Kidney epithelial cell (primary cell): ENCODE data around the gene MTUS2. TPM values are rescaled to one million over a fixed set of nuclear protein-coding genes. Genes with fewer than 3 reads are reported as not detected.

Source experiments
- DNase-seq: peaks from one replicate; pipeline ENCODE4 v3.0.0-alpha.2; 2010; ENCODE audit warnings: low read depth
- H3K27me3 ChIP-seq: 2 replicates; pipeline ENCODE4 v1.6.0; 2011; ENCODE audit warnings: low read length; ENCODE audit not compliant: control insufficient read depth, insufficient read depth
- H3K36me3 ChIP-seq: 2 replicates; pipeline ENCODE4 v1.5.1; 2011; ENCODE audit warnings: low read length; ENCODE audit not compliant: control insufficient read depth, insufficient read depth
- H3K4me3 ChIP-seq: 2 replicates; pipeline ENCODE4 v1.5.1; 2011; ENCODE audit warnings: low read depth, mild to moderate bottlenecking, control low read depth, low read length
- total RNA-seq: library from RNA; depleted of rRNA; stranded (reverse); fragments of >200 nt; gene quantifications from 2 replicates; pipeline ENCODE4 v1.2.3, GENCODE V29; 2015
- TF ChIP-seq, protein P1 (sequence below): IDR thresholded peaks from 2 replicates; pipeline ENCODE4 v1.5.1; 2011; ENCODE audit warnings: mild to moderate bottlenecking, moderate library complexity, low read length, control low read depth, inconsistent platforms; ENCODE audit not compliant: insufficient read depth, poor library complexity, severe bottlenecking

MTUS2 gene
- total RNA-seq, 1 donor from 2014 or later, result 0.25 TPM

DNA sequence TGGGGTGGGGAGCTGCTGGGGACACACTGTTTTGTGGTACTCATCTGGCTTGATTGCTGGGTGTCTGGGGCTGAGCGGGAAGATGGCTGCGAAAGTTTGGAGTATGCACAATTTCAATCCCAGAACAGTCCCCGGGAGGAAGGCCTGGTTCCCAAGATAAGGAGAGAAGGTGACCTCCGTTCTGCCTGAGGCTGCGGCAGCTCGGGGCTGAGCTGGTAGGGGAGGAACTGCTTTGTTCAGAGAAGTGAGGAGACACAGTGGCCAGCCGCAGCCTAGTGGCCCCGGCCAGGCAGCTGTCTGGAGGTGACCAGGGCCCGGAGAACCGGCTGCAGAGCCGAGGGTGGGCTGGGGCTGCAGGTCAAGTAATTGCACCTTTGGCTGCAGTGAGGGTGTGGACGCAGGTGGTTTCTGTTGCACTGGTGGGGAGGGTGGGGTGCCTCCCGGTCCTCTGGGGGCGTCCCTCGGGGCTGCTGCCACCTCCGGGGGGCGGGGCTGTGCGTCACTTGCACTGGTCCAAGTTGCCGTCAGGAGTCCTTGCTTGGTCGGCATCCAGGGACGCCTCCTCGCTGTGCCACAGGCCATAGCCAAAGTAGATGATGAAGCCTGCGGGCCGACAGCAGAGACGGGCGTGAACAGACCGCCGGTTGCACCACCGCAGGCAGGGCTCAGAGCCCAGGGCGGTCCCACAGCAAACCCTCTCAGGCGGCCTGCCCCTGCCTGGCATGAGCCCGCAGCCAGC lies 694.0 kb downstream of the MTUS2 start:
- TF ChIP-seq, protein P1, sequence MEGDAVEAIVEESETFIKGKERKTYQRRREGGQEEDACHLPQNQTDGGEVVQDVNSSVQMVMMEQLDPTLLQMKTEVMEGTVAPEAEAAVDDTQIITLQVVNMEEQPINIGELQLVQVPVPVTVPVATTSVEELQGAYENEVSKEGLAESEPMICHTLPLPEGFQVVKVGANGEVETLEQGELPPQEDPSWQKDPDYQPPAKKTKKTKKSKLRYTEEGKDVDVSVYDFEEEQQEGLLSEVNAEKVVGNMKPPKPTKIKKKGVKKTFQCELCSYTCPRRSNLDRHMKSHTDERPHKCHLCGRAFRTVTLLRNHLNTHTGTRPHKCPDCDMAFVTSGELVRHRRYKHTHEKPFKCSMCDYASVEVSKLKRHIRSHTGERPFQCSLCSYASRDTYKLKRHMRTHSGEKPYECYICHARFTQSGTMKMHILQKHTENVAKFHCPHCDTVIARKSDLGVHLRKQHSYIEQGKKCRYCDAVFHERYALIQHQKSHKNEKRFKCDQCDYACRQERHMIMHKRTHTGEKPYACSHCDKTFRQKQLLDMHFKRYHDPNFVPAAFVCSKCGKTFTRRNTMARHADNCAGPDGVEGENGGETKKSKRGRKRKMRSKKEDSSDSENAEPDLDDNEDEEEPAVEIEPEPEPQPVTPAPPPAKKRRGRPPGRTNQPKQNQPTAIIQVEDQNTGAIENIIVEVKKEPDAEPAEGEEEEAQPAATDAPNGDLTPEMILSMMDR, result no peak
- no peak for DNase-seq
- H3K4me3 ChIP-seq, result no peak overlapping the region
- H3K36me3 ChIP-seq, result peaks cover 2% of the 10 kb centered on the region
- H3K27me3 ChIP-seq, result no peaks in the 10 kb centered on the region

- Histone ChIP-seq H3K36me3 (peaks cover 2% of the 10 kb centered on the region), H3K4me3 (no peak overlapping the region), H3K27me3 (no peaks in the 10 kb centered on the region)
- TF ChIP-seq, protein P1, result no peak
- no peak for DNase-seq
Observed at GRCh38 chr13:29514720-29515310, 694.7 kb downstream of the MTUS2 start.

- no peaks in the 10 kb centered on the region for H3K27me3 ChIP-seq
- H3K4me3 ChIP-seq, result no peak overlapping the region
- TF ChIP-seq, protein P1, result no peak
- DNase-seq, result no peak
- H3K36me3 ChIP-seq, result peaks cover 3% of the 10 kb centered on the region
Observed at GRCh38 chr13:29515372-29515771, 695.2 kb downstream of the MTUS2 start.

DNA sequence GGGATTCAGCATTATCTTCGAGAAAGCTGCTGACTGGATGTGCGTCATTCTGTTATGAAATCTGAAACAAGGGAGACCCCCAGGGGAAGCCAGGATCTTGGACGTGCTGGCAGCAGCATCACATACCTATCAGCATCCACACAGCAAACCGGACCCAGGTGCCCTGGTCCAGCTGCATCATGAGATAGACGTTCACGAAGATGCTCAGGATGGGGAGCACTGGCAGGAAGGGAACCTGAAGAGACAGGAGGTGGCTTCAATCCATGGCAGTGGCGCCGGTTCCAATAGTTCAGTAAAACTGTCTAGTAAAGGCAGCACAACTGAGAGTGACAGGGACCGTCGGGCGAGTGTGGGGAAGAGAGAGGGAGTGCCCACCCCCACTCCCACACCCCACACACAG lies 695.9 kb downstream of the MTUS2 start:
- no peaks in the 10 kb centered on the region for H3K27me3 ChIP-seq
- H3K36me3 ChIP-seq, result peaks cover 3% of the 10 kb centered on the region
- no peak for DNase-seq
- no peak overlapping the region for H3K4me3 ChIP-seq
- TF ChIP-seq, protein P1, result no peak

GRCh38 chr13:29516880-29517279 lies 696.7 kb downstream of the MTUS2 start:
- Histone ChIP-seq H3K27me3 (no peaks in the 10 kb centered on the region), H3K36me3 (peaks cover 6% of the 10 kb centered on the region), H3K4me3 (no peak overlapping the region)
- TF ChIP-seq, protein P1, result no peak
- no peak for DNase-seq
